IMR-90 (cell line): ENCODE results near the gene MFSD6. TPM values are rescaled to one million over a fixed set of nuclear protein-coding genes. Genes with fewer than 3 reads are reported as not detected.

Experiments used
- ATAC-seq: fragments of 200-7000 bp; cut with Tn5 transposase; 2 replicates; pipeline ENCODE4 v1.9.1; 2020; ENCODE audit warnings: low read depth, mild to moderate bottlenecking, moderate library complexity
- BruUV-seq: library from RNA; stranded (reverse); fragments of 400-500 nt; replicated peaks from 2 replicates; lab custom pipeline; 2021; lab: Mats Ljungman, UMichigan
- CTCF ChIA-PET: fragments of 300-600 bp; formaldehyde crosslinking; extraction: SDS; loops from one replicate; lab custom pipeline; 2021; ENCODE audit warnings: antibody characterized with exemption; lab: Yijun Ruan, JAX
- POLR2A ChIA-PET: fragments of 300-600 bp; sonication (Branson Sonifier 250); formaldehyde crosslinking; loops from one replicate; lab custom pipeline; 2022; ENCODE audit warnings: antibody characterized with exemption; ENCODE audit not compliant: unreplicated experiment; lab: Charles Lee
- DNase-seq: peaks from one replicate; pipeline ENCODE4 v3.0.0; 2013
- H2AFZ ChIP-seq: replicated peaks from 2 replicates; pipeline ENCODE3; 2013; ENCODE audit warnings: low read length, mild to moderate bottlenecking; ENCODE audit not compliant: poor library complexity
- H2AK5ac ChIP-seq: 2 replicates; pipeline ENCODE4 v1.6.1; 2013; ENCODE audit warnings: low read depth, low read length, inconsistent platforms
- H2AK9ac ChIP-seq: replicated peaks from 2 replicates; pipeline ENCODE3; 2013; ENCODE audit warnings: mild to moderate bottlenecking, low read depth, low read length, moderate library complexity; ENCODE audit not compliant: poor library complexity
- H2BK120ac ChIP-seq: 2 replicates; pipeline ENCODE4 v1.6.1; 2013; ENCODE audit warnings: low read depth, low read length, inconsistent platforms
- H2BK15ac ChIP-seq: 3 replicates; pipeline ENCODE4 v1.6.1; 2013; ENCODE audit warnings: low read depth, low read length, inconsistent platforms
- H2BK20ac ChIP-seq: 2 replicates; pipeline ENCODE4 v1.6.1; 2013; ENCODE audit warnings: low read depth, mild to moderate bottlenecking, inconsistent platforms, low read length, moderate library complexity
- H2BK5ac ChIP-seq: 2 replicates; pipeline ENCODE4 v1.6.1; 2013; ENCODE audit warnings: mild to moderate bottlenecking, low read depth, low read length, inconsistent platforms; ENCODE audit not compliant: poor library complexity, severe bottlenecking
- H3K14ac ChIP-seq: replicated peaks from 2 replicates; pipeline ENCODE4 v1.6.1; 2013; ENCODE audit warnings: low read depth, low read length, inconsistent platforms
- H3K18ac ChIP-seq: 2 replicates; pipeline ENCODE4 v1.6.1; 2013; ENCODE audit warnings: low read depth, low read length, control low read depth
- H3K23ac ChIP-seq: 2 replicates; pipeline ENCODE4 v1.6.1; 2013; ENCODE audit warnings: low read depth, low read length, inconsistent platforms
- H3K27ac ChIP-seq: 2 replicates; pipeline ENCODE4 v1.5.1; 2013; ENCODE audit warnings: mild to moderate bottlenecking, control low read depth, low read length; ENCODE audit not compliant: insufficient read depth
- H3K27me3 ChIP-seq: 2 replicates; pipeline ENCODE4 v1.6.1; 2013; ENCODE audit warnings: low read length; ENCODE audit not compliant: control insufficient read depth, insufficient read depth
- H3K36me3 ChIP-seq: 2 replicates; pipeline ENCODE4 v1.6.1; 2013; ENCODE audit warnings: low read length, mixed read lengths; ENCODE audit not compliant: control insufficient read depth, insufficient read depth
- H3K4ac ChIP-seq: 2 replicates; pipeline ENCODE4 v1.6.1; 2013; ENCODE audit warnings: low read depth, low read length, inconsistent platforms
- H3K4me1 ChIP-seq: 2 replicates; pipeline ENCODE4 v1.6.1; 2013; ENCODE audit warnings: low read length, mixed read lengths; ENCODE audit not compliant: control insufficient read depth, insufficient read depth
- H3K4me2 ChIP-seq: 2 replicates; pipeline ENCODE4 v1.6.1; 2013; ENCODE audit warnings: low read depth, mild to moderate bottlenecking, control low read depth, low read length, moderate library complexity
- H3K4me3 ChIP-seq: 2 replicates; pipeline ENCODE4 v1.5.1; 2013; ENCODE audit warnings: low read depth, mild to moderate bottlenecking, control low read depth, low read length, moderate library complexity; ENCODE audit not compliant: insufficient read depth
- H3K56ac ChIP-seq: 2 replicates; pipeline ENCODE4 v1.6.1; 2013; ENCODE audit warnings: low read length, inconsistent platforms; ENCODE audit not compliant: insufficient read depth; ENCODE audit errors: extremely low read depth
- H3K79me1 ChIP-seq, 2 experiments: 2 replicates each; pipeline ENCODE4 v1.6.1; 2013; ENCODE audit warnings: low read length in 2 of 2, inconsistent platforms in 1 of 2, low read depth in 1 of 2
- H3K9ac ChIP-seq: 2 replicates; pipeline ENCODE4 v1.6.1; 2013; ENCODE audit warnings: low read depth, low read length, control low read depth
- H3K9me1 ChIP-seq: 2 replicates; pipeline ENCODE4 v1.6.1; 2013; ENCODE audit warnings: low read length, inconsistent platforms; ENCODE audit not compliant: insufficient read depth
- H3K9me3 ChIP-seq: 2 replicates; pipeline ENCODE4 v1.6.1; 2013; ENCODE audit warnings: low read length; ENCODE audit not compliant: control insufficient read depth, insufficient read depth
- H4K20me1 ChIP-seq: 2 replicates; pipeline ENCODE4 v1.6.1; 2013; ENCODE audit warnings: low read length, inconsistent platforms; ENCODE audit not compliant: insufficient read depth
- H4K5ac ChIP-seq: 2 replicates; pipeline ENCODE4 v1.6.1; 2013; ENCODE audit warnings: mild to moderate bottlenecking, low read depth, low read length, control low read depth
- H4K8ac ChIP-seq, 2 experiments: 2 replicates each; pipeline ENCODE4 v1.6.1; 2013; ENCODE audit warnings: low read depth in 2 of 2, low read length in 2 of 2, control low read depth in 1 of 2, inconsistent platforms in 1 of 2
- H4K91ac ChIP-seq: 2 replicates; pipeline ENCODE4 v1.6.1; 2013; ENCODE audit warnings: low read depth, low read length, inconsistent platforms; ENCODE audit not compliant: insufficient read depth
- BHLHE40 ChIP-seq: fragments of 150-350 bp; IDR thresholded peaks from 2 replicates; pipeline ENCODE4 v1.6.1; 2016; ENCODE audit warnings: mild to moderate bottlenecking, low read depth, low read length
- CEBPB ChIP-seq: IDR thresholded peaks from 2 replicates; pipeline ENCODE4 v1.6.1; 2012; ENCODE audit warnings: low read depth, low read length, improper control_type of control experiment
- NFE2L2 ChIP-seq: fragments of 150-350 bp; IDR thresholded peaks from 2 replicates; pipeline ENCODE4 v1.6.1; 2016; ENCODE audit warnings: low read depth, mild to moderate bottlenecking, low read length
- RAD21 ChIP-seq: IDR thresholded peaks from 2 replicates; pipeline ENCODE4 v1.6.1; 2012; ENCODE audit warnings: low read length, improper control_type of control experiment
- RCOR1 ChIP-seq: IDR thresholded peaks from 2 replicates; pipeline ENCODE4 v1.6.1; 2012; ENCODE audit warnings: mild to moderate bottlenecking, low read length, improper control_type of control experiment; ENCODE audit not compliant: insufficient replicate concordance
- SMC3 ChIP-seq: fragments of 150-350 bp; IDR thresholded peaks from 2 replicates; pipeline ENCODE4 v1.6.1; 2016; ENCODE audit warnings: low read depth, mild to moderate bottlenecking, antibody characterized with exemption, low read length, moderate library complexity
- WGBS, 2 experiments: methylation state at CpG; one replicate each; pipeline versions ENCODE4 v1.1.5 to v1.1.7; 2013; ENCODE audit warnings: missing lambda C conversion rate in 2 of 2; ENCODE audit not compliant: insufficient read length in 1 of 2; ENCODE audit errors: extremely low coverage in 2 of 2; 5-methylcytosine and 5-hydroxymethylcytosine counted together
- dilution Hi-C: fragments of 300-500 bp; cut with HindIII; formaldehyde crosslinking; loops from one replicate; pipeline ENCODE4 v1.14.3; 2018; ENCODE audit warnings: low sequenced_read_pairs; ENCODE audit not compliant: unreplicated experiment
- in situ Hi-C: fragments of 300-500 bp; cut with MboI; formaldehyde crosslinking; loops from 3 replicates; pipeline ENCODE4 v1.14.3; 2019; ENCODE audit warnings: low sequenced_read_pairs, inconsistent platforms, mixed read lengths
- intact Hi-C: fragments of 100-400 bp; cut with micrococcal nuclease; formaldehyde crosslinking; loops from 2 replicates; pipeline ENCODE4 v1.10.0; 2022
- polyA plus RNA-seq, 3 experiments: library from polyadenylated mRNA; depleted of rRNA; stranded (reverse); fragments of >200 nt; gene quantifications; 2 replicates each; pipeline ENCODE4 v1.2.3, GENCODE V29; 2012; ENCODE audit warnings: low replicate concordance in 1 of 3
- total RNA-seq: library from RNA; depleted of rRNA; stranded (reverse); fragments of >200 nt; gene quantifications from 2 replicates; pipeline ENCODE4 v1.2.3, GENCODE V29; 2012

Gene MFSD6
- total and polyA plus RNA-seq, 2 of the 4 experiments (the other 2 are of a cell fraction) = 4.2 to 7.7 TPM

- no peak overlapping the region for H3K4me3 ChIP-seq
- no peak overlapping the region for H2BK15ac ChIP-seq
- H4K20me1 ChIP-seq = no peaks in the 10 kb centered on the region; the same call in 1 of the 2 replicates
- H4K5ac ChIP-seq = peak overlapping the region; percentile 85
- no peak overlapping the region for H2AK5ac ChIP-seq
- peak overlapping the region; percentile 97 for H2BK5ac ChIP-seq
- H3K79me1 ChIP-seq = no peaks in the 10 kb centered on the region; a peak in 1 of 4 replicates
- no peaks in the 10 kb centered on the region; the same call in 1 of the 2 replicates for H3K36me3 ChIP-seq
- TF ChIP-seq RAD21 (peak; percentile 23; the same call in 1 of the 2 replicates), RCOR1 (peak; percentile 61), CEBPB (peak; percentile 72), BHLHE40 (no peak), NFE2L2 (0 out of 2 replicates have a peak, but pooled peaks have one; percentile 7), SMC3 (no peak)
- peak overlapping the region; percentile 86; the same call in 1 of the 2 replicates for H2BK120ac ChIP-seq
- no peaks in the 10 kb centered on the region for H3K9me3 ChIP-seq
- H2AK9ac ChIP-seq = no peak overlapping the region
- H3K4ac ChIP-seq = peak overlapping the region; percentile 94; the same call in 1 of the 2 replicates
- POLR2A ChIA-PET = no interaction called here
- ATAC-seq = peak; percentile 96
- WGBS, 2 experiments = no CpG with 5 or more reads among the region's 4 CpGs
- H4K91ac ChIP-seq = peak overlapping the region; percentile 75
- CTCF ChIA-PET = interaction anchor here (0.6 kb wide), 1 partner anchor 70 kb away, joined by 3 read pairs; no protein-coding TSS in a partner anchor
- intact Hi-C loops (loop anchor here (5.0 kb wide), 1 partner anchor 62 kb away; the partner anchor contains the start of gene MFSD6), dilution Hi-C loops (no loop called here), in situ Hi-C loops (no loop called here)
- peak overlapping the region; percentile 89 for H3K18ac ChIP-seq
- no peak overlapping the region for H3K56ac ChIP-seq
- no peak overlapping the region; the same call in 1 of the 2 replicates for H3K9ac ChIP-seq
- H3K27me3 ChIP-seq = no peaks in the 10 kb centered on the region
- H3K4me1 ChIP-seq = peaks cover 15% of the 10 kb centered on the region
- no TSS peak for BruUV-seq
- no peak overlapping the region for H3K14ac ChIP-seq
- H3K27ac ChIP-seq = peak overlapping the region; percentile 98; the same call in 1 of the 2 replicates
- no peak overlapping the region for H3K23ac ChIP-seq
- H3K9me1 ChIP-seq = peaks cover 11% of the 10 kb centered on the region
- H4K8ac ChIP-seq = peak overlapping the region in 1 of 2 experiments; percentile 68; a peak in 1 of 4 replicates
- H3K4me2 ChIP-seq = peak overlapping the region; percentile 68
- peak; percentile 99 for DNase-seq
- peak overlapping the region; percentile 46; the same call in 1 of the 2 replicates for H2BK20ac ChIP-seq
- H2AFZ ChIP-seq = no peak overlapping the region
Observed at GRCh38 chr2:190468814-190469569, 60.8 kb downstream of the MFSD6 start.
